NCI-H1092 (cell line): ENCODE results near the gene ATG4D.

ENCODE experiments used
- DNase-seq: peaks from one replicate; lab custom pipeline; 2025; lab: John Stamatoyannopoulos, UW

Gene ATG4D

DNA sequence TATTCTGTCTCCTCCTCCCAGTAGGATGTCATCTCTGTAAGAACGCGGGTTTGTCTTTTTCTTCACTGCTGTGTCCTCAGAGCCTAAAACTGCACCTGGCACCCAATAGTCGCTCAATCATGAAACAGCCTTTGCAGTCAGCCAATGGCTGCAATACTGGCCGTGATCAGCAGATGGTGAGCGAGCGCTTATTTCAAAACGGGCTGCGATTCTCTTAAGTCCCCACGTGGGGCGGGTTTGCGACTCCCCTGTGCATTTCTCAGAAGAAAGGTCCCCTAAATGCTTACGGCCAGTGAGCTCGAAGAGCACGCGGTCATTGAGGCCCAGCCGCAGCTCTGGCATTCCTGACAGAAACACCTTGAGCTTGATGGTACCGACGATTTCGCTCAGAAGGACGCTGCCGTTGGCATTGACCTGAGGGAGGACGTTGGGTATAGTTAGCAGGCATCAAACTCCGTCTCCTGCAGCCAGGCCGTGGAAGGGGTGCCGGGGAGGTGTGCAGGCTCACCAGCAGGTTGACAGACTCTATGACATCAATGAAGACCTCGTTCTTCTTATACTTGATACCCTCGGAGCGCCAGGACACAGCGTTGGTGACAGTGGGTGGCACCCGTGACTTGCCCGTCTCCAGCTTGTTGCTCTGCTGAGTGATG, 37.4 kb downstream of the ATG4D start:
- peak; percentile 90 for DNase-seq

DNA sequence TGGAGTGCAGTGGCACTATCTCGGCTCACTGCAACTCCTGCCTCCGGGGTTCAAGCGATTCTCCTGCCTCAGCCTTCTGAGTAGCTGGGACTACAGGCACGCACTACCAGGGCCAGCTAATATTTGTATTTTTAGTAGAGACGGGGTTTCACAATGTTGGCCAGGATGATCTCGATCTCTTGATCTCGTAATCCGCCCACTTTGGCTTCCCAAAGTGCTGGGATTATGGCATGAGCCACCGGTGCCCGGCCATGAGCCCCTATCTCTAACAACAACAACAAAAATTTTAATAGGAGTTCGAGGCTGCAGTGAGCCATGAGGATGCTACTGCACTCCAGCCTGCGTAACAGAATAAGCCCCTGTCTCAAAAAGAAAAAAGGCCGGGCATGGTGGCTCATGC, 38.4 kb downstream of the ATG4D start:
- DNase-seq: no peak

DNA sequence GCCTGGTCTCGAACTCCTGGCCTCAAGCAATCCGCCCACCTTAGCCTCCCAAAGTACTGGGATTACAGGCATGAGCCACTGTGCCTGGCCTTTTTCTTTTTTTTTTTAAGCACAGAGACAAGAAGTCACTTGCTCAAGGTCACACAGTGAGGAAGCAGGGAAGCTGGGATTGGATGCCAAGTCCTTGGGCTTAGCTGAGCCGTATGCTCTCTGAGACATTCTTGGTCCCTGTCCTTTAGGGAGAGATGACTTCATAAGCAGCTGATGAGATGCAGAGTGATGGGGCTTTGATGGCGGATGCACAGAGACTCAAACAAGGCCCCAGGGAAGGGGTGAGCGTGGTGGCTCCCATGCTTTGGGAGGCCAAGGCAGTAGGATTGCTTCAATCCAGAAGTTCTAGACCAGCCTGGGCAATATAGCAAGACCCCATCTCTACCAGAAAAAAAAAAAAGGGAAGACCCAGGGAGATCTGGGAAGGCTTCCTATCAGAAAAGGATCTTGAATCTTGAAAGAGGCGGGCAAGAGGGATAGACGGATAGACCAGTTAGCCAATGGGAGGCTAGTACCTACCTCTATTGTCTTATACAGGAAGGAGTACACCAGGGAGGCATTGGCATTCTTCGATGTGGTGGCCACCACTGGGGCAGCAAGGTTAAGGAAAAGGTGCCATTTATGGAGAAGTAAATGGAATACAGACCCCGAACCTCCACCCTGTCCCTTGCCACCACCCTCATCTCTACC, 39.5 kb downstream of the ATG4D start:
- no peak for DNase-seq

DNA sequence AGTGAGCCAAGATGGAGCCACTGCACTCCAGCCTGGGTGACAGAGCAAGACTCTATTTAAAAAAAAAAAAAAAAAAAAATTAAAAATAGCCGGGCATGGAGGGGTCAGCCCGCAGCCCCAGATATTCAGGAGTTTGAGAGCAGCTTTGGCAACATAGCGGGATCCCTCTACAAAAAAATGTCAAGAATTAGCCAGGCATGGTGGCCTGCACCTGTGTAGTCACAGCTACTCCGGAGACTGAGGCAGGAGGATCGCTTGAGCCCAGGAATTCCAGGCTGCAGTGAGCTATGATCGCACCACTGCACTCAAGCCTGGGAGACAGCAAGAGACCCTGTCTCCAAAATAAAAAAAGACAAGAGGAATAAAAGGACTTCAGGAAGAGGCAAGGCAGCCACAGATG, 42.7 kb downstream of the ATG4D start:
- DNase-seq: no peak

DNA sequence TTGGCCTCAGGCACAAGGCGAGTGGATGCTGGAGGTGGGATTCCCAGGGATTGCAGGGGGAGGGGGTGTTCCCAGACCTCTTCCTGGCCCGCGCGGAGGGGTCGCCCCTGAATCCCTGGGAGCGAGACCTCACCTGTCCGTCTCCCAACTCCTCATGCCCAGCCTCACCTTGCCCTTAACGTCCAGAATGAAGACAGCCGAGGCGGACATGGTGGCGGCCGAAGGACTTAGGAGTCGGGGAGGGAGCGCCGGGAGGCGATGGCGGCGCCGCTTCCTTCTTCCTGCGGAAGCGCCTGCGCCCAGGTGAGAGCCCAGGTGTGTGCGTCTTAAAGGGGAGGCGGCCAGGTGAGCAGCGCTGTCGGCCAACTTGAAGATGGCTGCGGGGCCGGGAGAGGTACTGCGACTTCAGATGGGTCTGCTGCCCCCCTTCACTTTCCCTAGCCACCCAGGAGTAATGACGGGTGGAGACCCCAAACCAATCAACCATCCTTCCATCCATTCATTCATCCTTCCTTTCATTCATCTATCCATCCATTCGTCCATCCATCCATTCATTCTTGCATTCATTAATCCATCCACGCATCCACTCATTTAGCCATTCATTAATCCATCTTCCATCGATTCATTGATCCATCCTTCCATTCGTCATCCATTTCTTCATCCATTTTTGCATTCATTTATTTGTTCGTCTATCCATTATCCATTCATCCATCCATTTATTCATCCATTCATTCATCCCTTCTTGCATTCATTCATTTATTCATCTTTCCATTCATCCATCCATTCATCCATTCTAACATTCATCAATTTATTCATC, 43.5 kb downstream of the ATG4D start, which contains the start of gene AP1M2:
Gene AP1M2 (minus strand): TSS at position 291 of the 817 bp plus-strand sequence. CDS start 81 bp downstream, at position 210.
- no peak for DNase-seq

DNA sequence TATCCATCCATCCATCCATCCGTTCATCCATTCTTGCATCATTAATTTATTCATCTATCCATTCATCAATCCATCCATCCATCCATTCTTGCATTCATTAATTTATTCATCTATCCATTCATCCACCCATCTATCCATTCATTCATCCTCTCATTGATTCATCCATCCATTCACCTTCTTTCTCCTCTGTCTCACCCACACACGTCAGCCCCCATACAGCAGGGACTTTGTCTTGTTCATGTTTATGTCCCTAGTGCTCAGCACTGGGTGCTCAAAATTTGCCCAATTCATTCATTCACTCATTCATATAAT, 44.1 kb downstream of the ATG4D start:
- DNase-seq: no peak

DNA sequence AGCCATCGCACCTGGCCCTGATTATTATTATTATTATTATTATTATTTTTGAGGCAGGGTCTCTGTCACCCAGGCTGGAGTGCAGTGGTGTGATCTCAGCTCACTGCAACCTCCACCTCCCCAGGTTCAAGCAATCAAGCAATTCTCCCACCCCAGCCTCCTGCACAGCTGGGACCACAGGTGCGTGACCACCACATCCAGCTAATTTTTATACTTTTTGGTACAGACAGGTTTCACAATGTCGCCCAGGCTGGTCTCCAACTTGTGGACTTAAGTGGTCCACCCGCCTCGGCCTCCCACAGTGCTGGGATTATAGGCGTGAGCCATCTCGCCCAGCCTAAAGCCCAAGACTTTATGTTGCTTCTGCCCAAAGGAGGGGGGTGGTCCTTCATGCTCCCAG, 49.4 kb downstream of the ATG4D start:
- DNase-seq: no peak

DNA sequence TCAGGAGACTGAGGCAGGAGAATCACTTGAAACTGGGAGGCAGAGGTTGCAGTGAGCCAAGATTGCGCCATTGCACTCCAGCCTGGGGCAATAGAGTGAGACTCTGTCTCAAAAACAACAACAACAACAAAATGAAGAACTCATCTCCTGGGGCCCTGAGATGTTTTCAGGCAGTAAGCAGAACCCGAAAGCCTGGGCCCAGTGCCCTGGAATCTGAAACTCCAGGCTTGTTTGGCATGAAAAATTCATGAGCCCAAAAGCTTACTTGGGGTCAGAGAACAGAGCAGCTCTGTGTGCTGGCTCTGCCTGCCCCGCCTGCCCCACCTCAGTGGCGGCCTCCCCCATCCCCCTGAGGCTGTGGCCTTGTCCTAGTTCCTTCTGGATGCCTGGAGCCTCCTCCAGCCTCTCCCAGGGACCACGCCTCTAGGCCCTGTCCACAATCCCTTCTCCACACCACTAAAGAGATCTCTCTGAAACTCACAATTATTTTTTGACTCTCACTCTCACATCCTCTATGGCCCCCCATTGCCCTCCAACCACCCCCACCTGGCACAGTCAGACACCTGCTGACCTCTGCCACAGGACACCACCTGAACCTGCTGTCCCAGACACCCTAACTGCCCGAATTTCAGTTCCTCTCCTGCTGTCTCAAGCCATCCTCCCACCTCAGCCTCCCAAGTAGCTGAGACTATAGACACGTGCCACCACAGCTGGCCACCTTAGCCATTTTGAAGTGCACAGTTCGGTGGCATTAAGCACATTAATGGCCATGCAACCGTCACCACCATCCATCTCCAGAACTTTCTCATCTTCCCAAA, 50.3 kb downstream of the ATG4D start:
- DNase-seq: no peak

DNA sequence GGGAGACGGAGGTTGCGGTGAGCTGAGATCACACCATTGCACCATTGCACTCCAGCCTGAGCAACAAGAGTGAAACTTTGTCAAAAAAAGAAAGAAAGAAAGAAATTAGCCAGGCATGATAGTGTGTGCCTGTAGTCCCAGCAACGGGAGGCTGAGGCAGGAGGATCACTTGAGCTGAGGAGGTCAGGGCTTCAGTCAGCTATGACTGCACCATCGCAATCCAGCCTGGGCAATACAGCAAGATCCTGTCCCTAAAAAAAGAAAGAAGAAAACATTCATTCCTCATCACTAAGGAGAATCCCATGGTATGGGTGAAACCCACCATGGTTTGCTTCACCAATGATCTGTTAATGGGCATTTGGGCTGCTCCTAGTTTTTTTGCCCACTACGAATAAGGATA, 56.4 kb downstream of the ATG4D start:
- no peak for DNase-seq

DNA sequence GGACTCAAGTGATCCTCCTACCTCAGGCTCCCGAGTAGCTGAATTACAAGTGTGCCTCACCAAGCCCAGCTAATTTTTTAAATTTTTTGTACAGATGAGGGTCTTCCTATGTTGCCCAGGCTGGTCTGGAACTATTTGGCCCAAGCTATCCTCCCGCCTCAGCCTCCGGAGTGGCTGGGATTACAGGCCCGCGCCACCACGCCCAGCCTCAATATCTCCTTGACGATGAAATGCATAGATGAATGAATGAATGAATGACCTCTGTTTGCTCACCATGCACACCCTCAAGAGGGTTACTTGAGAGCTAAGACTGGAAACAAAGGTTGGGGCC, 58.3 kb downstream of the ATG4D start:
- DNase-seq: no peak

DNA sequence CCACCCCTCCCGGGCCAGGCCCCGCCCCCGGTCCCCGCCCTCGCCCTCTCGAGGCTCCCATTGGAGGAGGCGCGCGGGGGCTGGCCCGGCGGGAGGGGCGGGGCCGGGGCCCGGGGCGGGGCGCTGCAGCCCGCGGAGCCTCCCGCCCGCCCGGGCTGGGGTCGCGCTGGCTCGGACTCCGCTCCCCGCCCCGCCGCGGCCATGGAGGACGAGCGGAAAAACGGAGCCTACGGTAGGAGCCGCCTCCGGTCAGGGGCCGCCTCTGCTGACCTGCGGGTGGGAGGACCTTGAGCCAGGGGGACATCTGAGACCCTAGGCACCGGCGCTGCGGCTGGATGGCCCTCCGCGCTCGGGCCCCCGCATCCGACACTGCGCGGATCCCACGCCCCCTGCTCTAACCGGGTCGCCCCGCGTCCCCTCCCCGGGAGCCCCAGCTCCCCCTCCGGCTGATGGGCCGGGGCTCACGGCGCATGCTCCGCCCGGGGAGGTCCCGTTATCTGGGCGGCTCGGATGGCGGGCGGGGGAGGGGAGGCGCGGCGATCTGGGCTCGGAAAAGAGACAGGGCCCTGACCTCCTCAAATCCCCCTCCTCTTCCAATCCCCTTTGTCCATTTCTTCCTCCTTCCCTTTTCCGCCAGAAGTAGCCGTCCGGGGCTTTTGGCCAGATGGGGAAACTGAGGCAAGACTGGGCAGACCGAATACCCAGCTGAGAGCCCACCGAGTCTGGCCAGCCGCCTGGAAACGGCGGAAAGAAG, 58.8 kb downstream of the ATG4D start:
- peak; percentile 35 for DNase-seq
